K562 (cell line): ENCODE results near the gene B3GALT6. TPM values are rescaled to one million over a fixed set of nuclear protein-coding genes. Genes with fewer than 3 reads are reported as not detected.

Source experiments
- CXXC5 ChIP-seq: fragments of 250-450 bp; sonication (Bioruptor Pico); IDR thresholded peaks from 2 replicates; pipeline ENCODE4 v1.8.0; 2022; ENCODE audit warnings: inconsistent platforms, mild to moderate bottlenecking, moderate library complexity
- KDM2B ChIP-seq: fragments of 250-450 bp; sonication (Bioruptor Pico); IDR thresholded peaks from 2 replicates; pipeline ENCODE4 v1.8.0; 2021; ENCODE audit warnings: mild to moderate bottlenecking, moderate library complexity
- NEUROD1 ChIP-seq: fragments of 150-350 bp; IDR thresholded peaks from 2 replicates; pipeline ENCODE4 v1.6.1; 2014; ENCODE audit warnings: borderline replicate concordance, low read length, low read depth; ENCODE audit not compliant: partially characterized antibody
- NFE2 ChIP-seq: IDR thresholded peaks from 2 replicates; pipeline ENCODE4 v1.6.1; 2014; ENCODE audit warnings: antibody characterized with exemption, low read depth
- NRF1 ChIP-seq, 2 experiments: fragments of 450-650 bp; IDR thresholded peaks in 1 of 2; conservative IDR thresholded peaks in 1 of 2; 2 replicates each; pipeline ENCODE4 v1.6.1; 2014; ENCODE audit warnings: mild to moderate bottlenecking in 2 of 2
- POLR2AphosphoS5 ChIP-seq: IDR thresholded peaks from 2 replicates; pipeline ENCODE4 v1.6.1; 2011; ENCODE audit warnings: mild to moderate bottlenecking, low read depth, low read length, moderate library complexity; ENCODE audit not compliant: control insufficient read depth, insufficient read depth
- SAFB2 ChIP-seq: fragments of 200-400 bp; formaldehyde crosslinking; IDR thresholded peaks from 2 replicates; pipeline ENCODE4 v1.6.1; 2018; ENCODE audit warnings: borderline replicate concordance, low read length, low read depth, moderate library complexity; ENCODE audit not compliant: severe bottlenecking
- SMARCE1 ChIP-seq: fragments of 450-650 bp; IDR thresholded peaks from 2 replicates; pipeline ENCODE4 v1.7.1; 2016; ENCODE audit warnings: mild to moderate bottlenecking
- STAG1 ChIP-seq: sonication (generic); formaldehyde crosslinking; IDR thresholded peaks from 2 replicates; pipeline ENCODE4 v1.5.0; 2020; ENCODE audit warnings: missing genetic modification reagents, borderline replicate concordance
- TGIF2 ChIP-seq: sonication (generic); formaldehyde crosslinking; IDR thresholded peaks from 2 replicates; pipeline ENCODE4 v1.8.1; 2022; ENCODE audit warnings: mild to moderate bottlenecking, missing genetic modification reagents, moderate library complexity
- XRCC4 ChIP-seq: IDR thresholded peaks from one replicate; pipeline ENCODE4 v1.6.1; 2011; ENCODE audit not compliant: insufficient read depth, insufficient read length; ENCODE audit errors: extremely low read depth
- ZNF175 ChIP-seq: fragments of 200-800 bp; sonication (Bioruptor generic); IDR thresholded peaks from 2 replicates; pipeline ENCODE4 v1.6.1; 2016; ENCODE audit warnings: low read depth, mild to moderate bottlenecking, missing genetic modification characterization, missing compliant biosample characterization
- ZNF586 ChIP-seq: fragments of 450-650 bp; formaldehyde crosslinking; conservative IDR thresholded peaks from 2 replicates; pipeline ENCODE4 v1.4.0; 2020; ENCODE audit warnings: mild to moderate bottlenecking, moderate library complexity
- polyA plus RNA-seq, 8 experiments: library from polyadenylated mRNA; depleted of rRNA in 4 of 8; stranded (reverse) in 5 of 8; unstranded in 3 of 8; fragments of >200 nt; fragmentation: Nextera tagmentation in 2 of 8; fragmentation: Illumina TruSeq in 1 of 8; extraction: Ambion mirVana in 2 of 8; extraction: Trizol in 1 of 8; gene quantifications; 2 replicates each; pipeline versions ENCODE4 v1.2.1 to v1.2.3, GENCODE V29; 2011 to 2014; ENCODE audit warnings: inconsistent platforms in 1 of 8, missing spikeins in 1 of 8
- total RNA-seq, 7 experiments: library from RNA; depleted of rRNA in 6 of 7; stranded (reverse); fragments of >200 nt in 6 of 7; fragmentation: Illumina TruSeq in 2 of 7; extraction: Trizol in 2 of 7; gene quantifications; 2 replicates each; pipeline versions ENCODE4 v1.2.1 to v1.2.3, GENCODE V29; 2011 to 2021; ENCODE audit warnings: low replicate concordance in 1 of 7
- TF ChIP-seq, protein P1 (sequence below), 2 experiments: fragments of 150-350 bp in 1 of 2; IDR thresholded peaks; 2 replicates each; pipeline ENCODE4 v1.6.1; 2012 to 2016; ENCODE audit warnings: low read depth in 2 of 2, low read length in 2 of 2, mild to moderate bottlenecking in 1 of 2, moderate library complexity in 1 of 2
- TF ChIP-seq, protein P2 (sequence below): fragments of 450-650 bp; IDR thresholded peaks from 2 replicates; pipeline ENCODE4 v1.6.1; 2016; ENCODE audit warnings: low read depth

The B3GALT6 gene
- total and polyA plus RNA-seq, 9 of the 15 experiments (the other 6 are each of a cell fraction or from before 2014, with no cell fraction given): 0.68 to 29.8 (median 9.9) TPM

DNA sequence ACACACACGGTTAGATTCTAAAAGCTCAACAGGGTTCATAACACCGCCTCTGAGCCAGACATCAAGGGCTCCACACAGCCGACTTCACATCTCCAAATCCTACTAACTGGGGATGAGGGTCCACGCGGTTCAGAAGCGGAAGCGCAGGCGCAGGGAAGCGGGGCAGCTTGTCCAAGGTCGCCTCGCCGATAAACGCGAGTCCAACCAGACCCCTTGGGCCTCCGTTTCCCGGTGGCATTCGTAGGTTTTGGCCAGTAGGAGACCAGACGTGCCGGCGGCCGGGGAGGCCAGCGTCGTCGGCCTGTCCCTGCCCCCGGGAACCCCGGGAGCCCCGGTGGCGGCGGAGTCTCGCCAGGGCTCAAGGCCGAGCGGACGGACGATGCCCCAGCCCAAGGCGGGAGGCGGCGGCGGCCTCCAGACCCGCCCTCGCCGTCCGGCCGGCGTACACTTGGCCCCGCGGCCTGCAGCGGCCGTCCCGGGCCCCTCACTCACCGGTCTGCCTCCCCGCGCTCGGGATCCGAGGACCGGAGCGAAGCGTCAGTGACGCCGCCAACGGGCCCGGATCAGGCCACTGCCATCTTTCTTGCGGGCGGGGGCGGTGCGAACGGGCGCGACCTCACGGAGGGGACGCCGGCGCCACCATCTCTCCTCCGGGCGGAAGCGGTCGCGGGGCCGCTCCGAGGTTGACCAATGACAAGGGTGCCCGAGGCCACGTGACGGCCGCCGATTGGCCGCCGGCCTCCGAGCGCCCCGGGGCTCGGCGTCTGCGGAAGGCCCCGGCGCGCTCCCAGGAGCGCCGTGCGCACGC, 433 bp upstream of the B3GALT6 start, which contains the start of gene SDF4 (continued):
- TF ChIP-seq, protein P1, sequence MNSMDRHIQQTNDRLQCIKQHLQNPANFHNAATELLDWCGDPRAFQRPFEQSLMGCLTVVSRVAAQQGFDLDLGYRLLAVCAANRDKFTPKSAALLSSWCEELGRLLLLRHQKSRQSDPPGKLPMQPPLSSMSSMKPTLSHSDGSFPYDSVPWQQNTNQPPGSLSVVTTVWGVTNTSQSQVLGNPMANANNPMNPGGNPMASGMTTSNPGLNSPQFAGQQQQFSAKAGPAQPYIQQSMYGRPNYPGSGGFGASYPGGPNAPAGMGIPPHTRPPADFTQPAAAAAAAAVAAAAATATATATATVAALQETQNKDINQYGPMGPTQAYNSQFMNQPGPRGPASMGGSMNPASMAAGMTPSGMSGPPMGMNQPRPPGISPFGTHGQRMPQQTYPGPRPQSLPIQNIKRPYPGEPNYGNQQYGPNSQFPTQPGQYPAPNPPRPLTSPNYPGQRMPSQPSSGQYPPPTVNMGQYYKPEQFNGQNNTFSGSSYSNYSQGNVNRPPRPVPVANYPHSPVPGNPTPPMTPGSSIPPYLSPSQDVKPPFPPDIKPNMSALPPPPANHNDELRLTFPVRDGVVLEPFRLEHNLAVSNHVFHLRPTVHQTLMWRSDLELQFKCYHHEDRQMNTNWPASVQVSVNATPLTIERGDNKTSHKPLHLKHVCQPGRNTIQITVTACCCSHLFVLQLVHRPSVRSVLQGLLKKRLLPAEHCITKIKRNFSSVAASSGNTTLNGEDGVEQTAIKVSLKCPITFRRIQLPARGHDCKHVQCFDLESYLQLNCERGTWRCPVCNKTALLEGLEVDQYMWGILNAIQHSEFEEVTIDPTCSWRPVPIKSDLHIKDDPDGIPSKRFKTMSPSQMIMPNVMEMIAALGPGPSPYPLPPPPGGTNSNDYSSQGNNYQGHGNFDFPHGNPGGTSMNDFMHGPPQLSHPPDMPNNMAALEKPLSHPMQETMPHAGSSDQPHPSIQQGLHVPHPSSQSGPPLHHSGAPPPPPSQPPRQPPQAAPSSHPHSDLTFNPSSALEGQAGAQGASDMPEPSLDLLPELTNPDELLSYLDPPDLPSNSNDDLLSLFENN (IDR thresholded peaks at IDR 0.05; ENCODE audit: low read depth in 2 of 2, low read length in 2 of 2): no peak; a peak in 1 of 4 replicates
- no peak for TF ChIP-seq NFE2
- no peak for TF ChIP-seq XRCC4
- TF ChIP-seq, protein P2, sequence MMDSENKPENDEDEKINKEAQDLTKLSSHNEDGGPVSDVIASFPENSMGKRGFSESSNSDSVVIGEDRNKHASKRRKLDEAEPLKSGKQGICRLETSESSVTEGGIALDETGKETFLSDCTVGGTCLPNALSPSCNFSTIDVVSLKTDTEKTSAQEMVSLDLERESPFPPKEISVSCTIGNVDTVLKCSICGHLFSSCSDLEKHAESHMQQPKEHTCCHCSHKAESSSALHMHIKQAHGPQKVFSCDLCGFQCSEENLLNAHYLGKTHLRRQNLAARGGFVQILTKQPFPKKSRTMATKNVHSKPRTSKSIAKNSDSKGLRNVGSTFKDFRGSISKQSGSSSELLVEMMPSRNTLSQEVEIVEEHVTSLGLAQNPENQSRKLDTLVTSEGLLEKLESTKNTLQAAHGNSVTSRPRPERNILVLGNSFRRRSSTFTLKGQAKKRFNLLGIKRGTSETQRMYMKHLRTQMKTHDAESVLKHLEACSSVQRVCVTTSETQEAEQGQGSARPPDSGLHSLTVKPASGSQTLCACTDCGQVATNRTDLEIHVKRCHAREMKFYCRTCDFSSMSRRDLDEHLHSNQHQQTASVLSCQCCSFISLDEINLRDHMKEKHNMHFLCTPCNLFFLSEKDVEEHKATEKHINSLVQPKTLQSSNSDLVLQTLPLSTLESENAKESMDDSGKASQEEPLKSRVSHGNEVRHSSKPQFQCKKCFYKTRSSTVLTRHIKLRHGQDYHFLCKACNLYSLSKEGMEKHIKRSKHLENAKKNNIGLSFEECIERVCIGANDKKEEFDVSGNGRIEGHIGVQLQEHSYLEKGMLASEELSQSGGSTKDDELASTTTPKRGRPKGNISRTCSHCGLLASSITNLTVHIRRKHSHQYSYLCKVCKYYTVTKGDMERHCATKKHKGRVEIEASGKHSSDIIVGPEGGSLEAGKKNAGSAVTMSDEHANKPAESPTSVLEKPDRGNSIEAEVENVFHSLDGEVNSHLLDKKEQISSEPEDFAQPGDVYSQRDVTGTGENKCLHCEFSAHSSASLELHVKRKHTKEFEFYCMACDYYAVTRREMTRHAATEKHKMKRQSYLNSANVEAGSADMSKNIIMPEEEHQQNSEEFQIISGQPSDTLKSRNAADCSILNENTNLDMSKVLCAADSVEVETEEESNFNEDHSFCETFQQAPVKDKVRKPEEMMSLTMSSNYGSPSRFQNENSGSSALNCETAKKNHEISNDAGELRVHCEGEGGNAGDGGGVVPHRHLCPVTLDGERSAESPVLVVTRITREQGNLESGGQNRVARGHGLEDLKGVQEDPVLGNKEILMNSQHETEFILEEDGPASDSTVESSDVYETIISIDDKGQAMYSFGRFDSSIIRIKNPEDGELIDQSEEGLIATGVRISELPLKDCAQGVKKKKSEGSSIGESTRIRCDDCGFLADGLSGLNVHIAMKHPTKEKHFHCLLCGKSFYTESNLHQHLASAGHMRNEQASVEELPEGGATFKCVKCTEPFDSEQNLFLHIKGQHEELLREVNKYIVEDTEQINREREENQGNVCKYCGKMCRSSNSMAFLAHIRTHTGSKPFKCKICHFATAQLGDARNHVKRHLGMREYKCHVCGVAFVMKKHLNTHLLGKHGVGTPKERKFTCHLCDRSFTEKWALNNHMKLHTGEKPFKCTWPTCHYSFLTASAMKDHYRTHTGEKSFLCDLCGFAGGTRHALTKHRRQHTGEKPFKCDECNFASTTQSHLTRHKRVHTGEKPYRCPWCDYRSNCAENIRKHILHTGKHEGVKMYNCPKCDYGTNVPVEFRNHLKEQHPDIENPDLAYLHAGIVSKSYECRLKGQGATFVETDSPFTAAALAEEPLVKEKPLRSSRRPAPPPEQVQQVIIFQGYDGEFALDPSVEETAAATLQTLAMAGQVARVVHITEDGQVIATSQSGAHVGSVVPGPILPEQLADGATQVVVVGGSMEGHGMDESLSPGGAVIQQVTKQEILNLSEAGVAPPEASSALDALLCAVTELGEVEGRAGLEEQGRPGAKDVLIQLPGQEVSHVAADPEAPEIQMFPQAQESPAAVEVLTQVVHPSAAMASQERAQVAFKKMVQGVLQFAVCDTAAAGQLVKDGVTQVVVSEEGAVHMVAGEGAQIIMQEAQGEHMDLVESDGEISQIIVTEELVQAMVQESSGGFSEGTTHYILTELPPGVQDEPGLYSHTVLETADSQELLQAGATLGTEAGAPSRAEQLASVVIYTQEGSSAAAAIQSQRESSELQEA: no peak
- TF ChIP-seq KDM2B (CRISPR knock-in tag): peak; percentile 63; the same call in 1 of the 2 replicates
- no peak; the same call in 1 of the 2 replicates for TF ChIP-seq ZNF175 (CRISPR knock-in tag)
- TF ChIP-seq TGIF2 (CRISPR knock-in tag): peak; percentile 14; the same call in 1 of the 2 replicates
- peak; percentile 89 for TF ChIP-seq POLR2AphosphoS5
- no peak for TF ChIP-seq SAFB2
- peak; percentile 62; the same call in 1 of the 2 replicates for TF ChIP-seq STAG1
- TF ChIP-seq ZNF586: no peak
- peak; percentile 89 to 92 for TF ChIP-seq NRF1 (conservative IDR thresholded peaks at IDR 0.05 in 1 of 2, IDR thresholded peaks at IDR 0.05 in 1 of 2)
- no peak for TF ChIP-seq SMARCE1
- TF ChIP-seq CXXC5 (CRISPR knock-in tag): peak; percentile 99; the same call in 1 of the 2 replicates
- peak; percentile 74 for TF ChIP-seq NEUROD1
